Stimulated activated CD8-positive, alpha-beta memory T cell treated with anti-CD3 and anti-CD28 coated beads, Interleukin-15, amount 100 ng/mL, for 1 hour (primary cell): ENCODE measurements around the gene SVEP1.

Source experiments
- DNase-seq: peaks from one replicate; pipeline ENCODE4 v3.0.0-alpha.2; 2020; ENCODE audit warnings: low read depth

Gene SVEP1

GRCh38 chr9:110521206-110521605 lies 58.3 kb downstream of the SVEP1 start:
- DNase-seq: no peak

GRCh38 chr9:110520120-110520701 lies 59.3 kb downstream of the SVEP1 start:
- no peak for DNase-seq

GRCh38 chr9:110517483-110517882 lies 62.1 kb downstream of the SVEP1 start:
- DNase-seq: no peak

GRCh38 chr9:110514897-110515296 lies 64.6 kb downstream of the SVEP1 start:
- no peak for DNase-seq

- DNase-seq: no peak
Measured at GRCh38 chr9:110512817-110513216, 66.7 kb downstream of the SVEP1 start.

GRCh38 chr9:110509792-110510191 lies 69.7 kb downstream of the SVEP1 start:
- no peak for DNase-seq

GRCh38 chr9:110502842-110503241 lies 76.7 kb downstream of the SVEP1 start:
- no peak for DNase-seq

GRCh38 chr9:110499608-110500007 lies 79.9 kb downstream of the SVEP1 start:
- no peak for DNase-seq

GRCh38 chr9:110487196-110487595 lies 92.3 kb downstream of the SVEP1 start:
- DNase-seq: no peak

GRCh38 chr9:110486218-110486617 lies 93.3 kb downstream of the SVEP1 start:
- no peak for DNase-seq

- DNase-seq: no peak
Measured at GRCh38 chr9:110479481-110479880, 100.1 kb downstream of the SVEP1 start.

- no peak for DNase-seq
Measured at GRCh38 chr9:110476251-110476650, 103.3 kb downstream of the SVEP1 start.

GRCh38 chr9:110472111-110472510 lies 107.4 kb downstream of the SVEP1 start:
- DNase-seq: no peak

- no peak for DNase-seq
Measured at GRCh38 chr9:110468950-110469349, 110.6 kb downstream of the SVEP1 start.

GRCh38 chr9:110465190-110465589 lies 114.4 kb downstream of the SVEP1 start:
- DNase-seq: no peak

GRCh38 chr9:110464321-110464720 lies 115.2 kb downstream of the SVEP1 start:
- no peak for DNase-seq

- no peak for DNase-seq
Measured at GRCh38 chr9:110463499-110463898, 116.0 kb downstream of the SVEP1 start.

GRCh38 chr9:110457245-110457644 lies 122.3 kb downstream of the SVEP1 start:
- no peak for DNase-seq

- DNase-seq: no peak
Measured at GRCh38 chr9:110456681-110457080, 122.9 kb downstream of the SVEP1 start.

- no peak for DNase-seq
Measured at GRCh38 chr9:110455860-110456259, 123.7 kb downstream of the SVEP1 start.

- no peak for DNase-seq
Measured at GRCh38 chr9:110452227-110452801, 127.2 kb downstream of the SVEP1 start.

- DNase-seq: no peak
Measured at GRCh38 chr9:110451726-110452125, 127.8 kb downstream of the SVEP1 start.

- no peak for DNase-seq
Measured at GRCh38 chr9:110447476-110447875, 132.1 kb downstream of the SVEP1 start.

GRCh38 chr9:110446171-110446570 lies 133.4 kb downstream of the SVEP1 start:
- no peak for DNase-seq
